ENCODE measurements around the gene AKAP8L. TPM values are rescaled to one million over a fixed set of nuclear protein-coding genes. Genes with fewer than 3 reads are reported as not detected.
A peak's percentile ranks its signal among the peaks of the same experiment; 100 is the strongest.

Gene AKAP8L
- total and polyA plus RNA-seq, 2 donors (not counting 1 experiment from before 2014, with no cell fraction given): 184 to 211 TPM

DNA sequence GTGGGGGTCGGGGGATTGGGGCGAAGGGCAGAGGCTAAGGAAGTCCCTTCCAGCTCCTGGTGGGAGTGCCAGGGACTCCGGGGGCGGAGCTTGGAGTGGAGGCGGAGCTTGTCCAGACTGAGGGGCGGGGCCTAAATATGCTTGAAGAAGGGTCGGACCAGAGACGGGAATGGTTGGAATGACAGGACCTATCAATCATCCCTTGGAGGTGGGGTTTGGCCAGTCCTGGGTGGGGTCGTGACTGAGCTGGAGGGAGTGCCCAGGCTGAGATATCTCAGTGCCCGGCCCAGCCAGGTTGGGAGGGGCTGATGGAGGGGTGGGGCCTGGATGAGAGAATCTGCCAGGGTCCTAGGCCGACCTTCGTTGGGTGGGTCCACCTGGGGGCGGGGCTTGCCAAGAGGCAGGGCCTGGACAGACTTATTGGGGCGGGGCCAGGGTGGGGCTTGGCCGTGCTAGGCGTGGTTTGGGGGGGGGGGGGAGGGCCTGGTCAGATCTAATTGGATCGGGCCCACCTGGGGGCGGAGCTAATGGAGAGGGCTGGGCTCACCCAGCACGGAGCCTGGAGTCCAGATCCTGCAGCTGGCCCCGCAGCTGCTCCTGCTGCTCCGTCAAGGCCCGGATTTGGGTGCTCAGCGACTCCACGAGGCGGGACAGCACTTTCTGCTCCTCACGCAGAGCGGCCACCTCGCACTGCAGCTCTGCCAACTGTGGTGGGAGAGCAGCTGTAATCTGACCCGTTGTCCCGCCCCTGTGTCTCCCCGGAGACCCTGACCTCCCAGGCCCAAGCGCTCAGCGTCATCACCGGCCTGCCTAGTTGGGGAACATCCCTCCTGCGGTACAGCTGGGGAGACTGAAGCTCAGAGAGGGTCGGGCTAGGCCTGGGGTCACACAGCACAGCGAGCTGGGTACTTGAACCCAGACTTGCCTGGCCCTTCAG, 33.6 kb upstream of the AKAP8L start:
- Mint-ChIP-seq H3K9me3 (ENCODE audit: insufficient read depth) (no peaks in the 10 kb centered on the region), H3K4me3 (no peak overlapping the region), H3K27me3 (no peaks in the 10 kb centered on the region), H3K27ac (peak overlapping the region; percentile 26), H3K4me1 (peaks cover 12% of the 10 kb centered on the region)
- Histone ChIP-seq H2AFZ (ENCODE audit: insufficient read depth, low read depth, low read length, poor library complexity, severe bottlenecking) (no peak overlapping the region), H3K4me3 (ENCODE audit: control extremely low read depth in 1 of 5, extremely low read depth in 1 of 5, insufficient read depth in 1 of 5, low read depth in 2 of 5, low read length in 4 of 5) (no peak overlapping the region), H3K27ac (ENCODE audit: low read length in 2 of 2) (no peak overlapping the region), H3K36me3 (replicated peaks in 1 of 2; ENCODE audit: control extremely low read depth in 1 of 2, control insufficient read depth in 1 of 2, extremely low read depth in 1 of 2, insufficient read depth in 2 of 2, low read length in 1 of 2) (peaks cover 6 to 46% of the 10 kb centered on the region in 2 experiments), H3K79me2 (ENCODE audit: control insufficient read depth, insufficient read depth, low read length) (peaks cover 9% of the 10 kb centered on the region), H3K9me3 (ENCODE audit: control extremely low read depth in 1 of 3, control insufficient read depth in 2 of 3, insufficient read depth in 1 of 3, low read length in 2 of 3) (peaks cover 0 to 4% (median 0%) of the 10 kb centered on the region in 3 donors), H3K4me1 (ENCODE audit: control insufficient read depth in 2 of 2, insufficient read depth in 2 of 2, low read length in 2 of 2) (peaks cover 8 to 17% of the 10 kb centered on the region in 2 donors), H3K9ac (ENCODE audit: low read length) (no peak overlapping the region), H4K20me1 (ENCODE audit: control insufficient read depth, insufficient read depth, low read length, poor library complexity, severe bottlenecking) (peaks cover 18% of the 10 kb centered on the region), H3K4me2 (replicated peaks; ENCODE audit: low read depth, low read length, poor library complexity, severe bottlenecking) (no peak overlapping the region), H3K27me3 (replicated peaks in 1 of 4; ENCODE audit: control extremely low read depth in 1 of 4, control insufficient read depth in 3 of 4, insufficient read depth in 4 of 4, low read length in 3 of 4) (no peaks in the 10 kb centered on the region)
- TF ChIP-seq, protein P1, sequence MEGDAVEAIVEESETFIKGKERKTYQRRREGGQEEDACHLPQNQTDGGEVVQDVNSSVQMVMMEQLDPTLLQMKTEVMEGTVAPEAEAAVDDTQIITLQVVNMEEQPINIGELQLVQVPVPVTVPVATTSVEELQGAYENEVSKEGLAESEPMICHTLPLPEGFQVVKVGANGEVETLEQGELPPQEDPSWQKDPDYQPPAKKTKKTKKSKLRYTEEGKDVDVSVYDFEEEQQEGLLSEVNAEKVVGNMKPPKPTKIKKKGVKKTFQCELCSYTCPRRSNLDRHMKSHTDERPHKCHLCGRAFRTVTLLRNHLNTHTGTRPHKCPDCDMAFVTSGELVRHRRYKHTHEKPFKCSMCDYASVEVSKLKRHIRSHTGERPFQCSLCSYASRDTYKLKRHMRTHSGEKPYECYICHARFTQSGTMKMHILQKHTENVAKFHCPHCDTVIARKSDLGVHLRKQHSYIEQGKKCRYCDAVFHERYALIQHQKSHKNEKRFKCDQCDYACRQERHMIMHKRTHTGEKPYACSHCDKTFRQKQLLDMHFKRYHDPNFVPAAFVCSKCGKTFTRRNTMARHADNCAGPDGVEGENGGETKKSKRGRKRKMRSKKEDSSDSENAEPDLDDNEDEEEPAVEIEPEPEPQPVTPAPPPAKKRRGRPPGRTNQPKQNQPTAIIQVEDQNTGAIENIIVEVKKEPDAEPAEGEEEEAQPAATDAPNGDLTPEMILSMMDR (IDR thresholded peaks at IDR 0.05): no peak
- TF ChIP-seq EZH2 (IDR thresholded peaks at IDR 0.05; ENCODE audit: borderline replicate concordance, insufficient read depth, low read depth, low read length, poor library complexity, severe bottlenecking): no peak
- ChIA-PET CTCF (interaction anchor here (1.4 to 1.5 kb wide), 2 partner anchors 11 to 33 kb away, joined by 4 to 7 read pairs; partner anchors contain the start of genes AKAP8L and RASAL3), POLR2A (no interaction called here)
- WGBS (ENCODE audit: insufficient coverage): 94% methylated on average over 35 of the region's 37 CpGs
- DNase-seq (no peak), ATAC-seq (ENCODE audit: low read depth) (no peak)
- intact Hi-C loops (cut with micrococcal nuclease): no loop called here

DNA sequence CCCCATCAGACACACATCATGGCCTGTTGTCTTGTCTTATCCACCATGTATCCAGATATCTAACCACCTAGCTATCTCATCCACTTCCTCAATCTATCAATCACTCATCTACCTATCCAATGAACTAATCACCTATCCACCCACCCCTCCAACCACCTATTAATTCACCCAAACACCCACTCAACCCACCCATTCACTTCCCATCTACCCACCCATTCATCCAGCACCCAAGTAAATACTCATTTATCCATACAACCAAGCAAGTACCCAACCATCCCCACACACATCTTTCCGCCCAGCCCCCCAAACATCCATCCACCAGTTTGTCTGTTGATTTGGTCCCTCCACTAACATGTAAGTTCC, 31.7 kb upstream of the AKAP8L start:
- intact Hi-C loops (cut with micrococcal nuclease): loop anchor here (1.0 to 2.0 kb wide), 3 partner anchors 14 to 31 kb away; partner anchors contain the start of gene RASAL3
- no peak for TF ChIP-seq EZH2 (IDR thresholded peaks at IDR 0.05; ENCODE audit: borderline replicate concordance, insufficient read depth, low read depth, low read length, poor library complexity, severe bottlenecking)
- TF ChIP-seq, protein P1 (IDR thresholded peaks at IDR 0.05): no peak
- Histone ChIP-seq H3K36me3 (replicated peaks in 1 of 2; ENCODE audit: control extremely low read depth in 1 of 2, control insufficient read depth in 1 of 2, extremely low read depth in 1 of 2, insufficient read depth in 2 of 2, low read length in 1 of 2) (peaks cover 6 to 33% of the 10 kb centered on the region in 2 experiments), H2AFZ (ENCODE audit: insufficient read depth, low read depth, low read length, poor library complexity, severe bottlenecking) (peak overlapping the region; percentile 47), H3K4me2 (replicated peaks; ENCODE audit: low read depth, low read length, poor library complexity, severe bottlenecking) (no peak overlapping the region), H3K4me3 (ENCODE audit: control extremely low read depth in 1 of 5, extremely low read depth in 1 of 5, insufficient read depth in 1 of 5, low read depth in 2 of 5, low read length in 4 of 5) (no peak overlapping the region), H3K9me3 (ENCODE audit: control extremely low read depth in 1 of 3, control insufficient read depth in 2 of 3, insufficient read depth in 1 of 3, low read length in 2 of 3) (peaks cover 0 to 4% (median 0%) of the 10 kb centered on the region in 3 donors), H3K4me1 (ENCODE audit: control insufficient read depth in 2 of 2, insufficient read depth in 2 of 2, low read length in 2 of 2) (peaks cover 8 to 17% of the 10 kb centered on the region in 2 donors), H3K9ac (ENCODE audit: low read length) (no peak overlapping the region), H3K79me2 (ENCODE audit: control insufficient read depth, insufficient read depth, low read length) (peaks cover 6% of the 10 kb centered on the region), H4K20me1 (ENCODE audit: control insufficient read depth, insufficient read depth, low read length, poor library complexity, severe bottlenecking) (peaks cover 11% of the 10 kb centered on the region), H3K27ac (ENCODE audit: low read length in 2 of 2) (peak overlapping the region; percentile 73 to 81), H3K27me3 (replicated peaks in 1 of 4; ENCODE audit: control extremely low read depth in 1 of 4, control insufficient read depth in 3 of 4, insufficient read depth in 4 of 4, low read length in 3 of 4) (no peaks in the 10 kb centered on the region)
- Mint-ChIP-seq H3K27ac (peak overlapping the region; percentile 92), H3K4me1 (peaks cover 12% of the 10 kb centered on the region), H3K27me3 (no peaks in the 10 kb centered on the region), H3K4me3 (peak overlapping the region; percentile 85), H3K9me3 (ENCODE audit: insufficient read depth) (no peaks in the 10 kb centered on the region)
- WGBS (ENCODE audit: insufficient coverage): 100% methylated on average over 1 of the region's 1 CpG
- ATAC-seq (ENCODE audit: low read depth) (no peak), DNase-seq (no peak)
- ChIA-PET POLR2A (interaction anchor here (0.8 kb wide), 1 partner anchor 31 kb away, joined by 3 read pairs; the partner anchor contains the start of gene AKAP8L), CTCF (interaction anchor here (0.8 to 1.3 kb wide), 4 partner anchors 13 to 104 kb away, joined by 3 to 4 read pairs (median 3); partner anchors contain the start of gene AKAP8L)
